Posterior cingulate gyrus (tissue), 11 donors: ENCODE data around the gene LBX1.

Source experiments
- DNase-seq, 10 donors: peaks; one replicate each; pipeline versions ENCODE4 v3.0.0 to v3.0.0-alpha.2; 2020 to 2021; ENCODE audit warnings: mixed read lengths in 3 of 10
- intact Hi-C: fragments of 100-400 bp; cut with DNase I; formaldehyde crosslinking; loops from one replicate; pipeline ENCODE4 v1.15.1; 2023

Gene LBX1

GRCh38 chr10:101244321-101245050, 15.2 kb upstream of the LBX1 start:
- intact Hi-C loops: no loop called here
- DNase-seq: no peak

GRCh38 chr10:101241840-101242707, 12.8 kb upstream of the LBX1 start:
- intact Hi-C loops: no loop called here

GRCh38 chr10:101238732-101239105, 9.5 kb upstream of the LBX1 start:
- peak in 2 of 10 donors; percentile 15 to 59 for DNase-seq
- intact Hi-C loops: no loop called here

More at GRCh38 chr10:101241840-101242707, 12.8 kb upstream of the LBX1 start:
- peak in 2 of 10 donors; percentile 19 to 59 for DNase-seq

GRCh38 chr10:101237982-101238731, 8.9 kb upstream of the LBX1 start:
- intact Hi-C loops: no loop called here
- peak in 3 of 10 donors; percentile 48 to 59 (median 52) for DNase-seq

- intact Hi-C loops: no loop called here
- peak in 3 of 10 donors; percentile 37 to 82 (median 53) for DNase-seq
Measured at GRCh38 chr10:101237081-101237981, 8.1 kb upstream of the LBX1 start.

- intact Hi-C loops: no loop called here
- DNase-seq: peak in 3 of 10 donors; percentile 54 to 73 (median 66)
Measured at GRCh38 chr10:101236376-101237080, 7.3 kb upstream of the LBX1 start.

GRCh38 chr10:101235766-101236165, 6.5 kb upstream of the LBX1 start:
- peak in 2 of 10 donors; percentile 5 for DNase-seq
- intact Hi-C loops: no loop called here

GRCh38 chr10:101234333-101234732, 5.1 kb upstream of the LBX1 start:
- intact Hi-C loops: no loop called here
- no peak for DNase-seq

- peak in 3 of 10 donors; percentile 31 to 55 (median 39) for DNase-seq
- intact Hi-C loops: no loop called here
Measured at GRCh38 chr10:101233863-101234262, 4.6 kb upstream of the LBX1 start.

- intact Hi-C loops: no loop called here
- no peak for DNase-seq
Measured at GRCh38 chr10:101233443-101233842, 4.2 kb upstream of the LBX1 start.

- peak in 2 of 10 donors; percentile 20 to 26 for DNase-seq
- intact Hi-C loops: no loop called here
Measured at GRCh38 chr10:101231912-101232689, 2.8 kb upstream of the LBX1 start.

GRCh38 chr10:101231092-101231491, 1.8 kb upstream of the LBX1 start:
- intact Hi-C loops: no loop called here
- DNase-seq: peak in 1 of 10 donors; percentile 25

GRCh38 chr10:101230183-101230917, 1.1 kb upstream of the LBX1 start:
- peak in 1 of 10 donors; percentile 19 for DNase-seq
- intact Hi-C loops: no loop called here

- DNase-seq: no peak
- intact Hi-C loops: no loop called here
Measured at GRCh38 chr10:101228966-101229265, 347 bp downstream of the LBX1 start.

- peak in 1 of 10 donors; percentile 60 for DNase-seq
- intact Hi-C loops: no loop called here
Measured at GRCh38 chr10:101228153-101228965, 904 bp downstream of the LBX1 start.

GRCh38 chr10:101227429-101228152, 1.7 kb downstream of the LBX1 start:
- DNase-seq: no peak
- intact Hi-C loops: no loop called here
